ENCODE measurements around the gene SMAD7.
"Not testable (repeated sequence)": the region's sequence is repeated elsewhere in the genome, so short reads cannot be mapped to it uniquely, and the experiment has no call there.

- TF ChIP-seq CTCF (conservative IDR thresholded peaks at IDR 0.05; ENCODE audit: low read length); EZH2phosphoT487 (IDR thresholded peaks at IDR 0.05; ENCODE audit: borderline replicate concordance, low read depth, low read length): not testable (repeated sequence)
These were observed 79.8 kb downstream of the SMAD7 start for GRCh38 chr18:48870926-48871325.

All from OCI-LY7 (cell line).